Skin of body (tissue), 2 donors: ENCODE data around the gene RHEX. TPM values are rescaled to one million over a fixed set of nuclear protein-coding genes. Genes with fewer than 3 reads are reported as not detected.

Experiments used
- small RNA-seq: library from RNA; depleted of rRNA; stranded (forward); fragments of <200 nt; gene quantifications from one replicate; pipeline ENCODE3, GENCODE V24; 2014; ENCODE audit warnings: low replicate concordance
- total RNA-seq: library from RNA; depleted of rRNA; stranded (reverse); fragments of >200 nt; gene quantifications from one replicate; pipeline ENCODE4 v1.2.3, GENCODE V29; 2014

Gene RHEX
- total RNA-seq, 1 donor from 2014 or later = 5.5 TPM

Small RNA genes lying within 50 kb of the gene (small RNA-seq; reads per million reads assigned to genes)
- not detected for gene RF00271

Other genes starting within 250 kb of the RHEX start
- gene SLC41A1, start 240.0 kb upstream of the RHEX start, total RNA-seq = 7.6 TPM
- 0.39 TPM for gene PM20D1, start 203.0 kb upstream of the RHEX start, total RNA-seq
- gene SLC26A9, start 109.7 kb upstream of the RHEX start, total RNA-seq = 0.20 TPM
- gene RAB7B, start 49.8 kb upstream of the RHEX start, total RNA-seq = 17.2 TPM
- gene CTSE, start 29.3 kb upstream of the RHEX start, total RNA-seq = 0.20 TPM
- gene AVPR1B, start 64.2 kb downstream of the RHEX start, total RNA-seq = not detected
- 2.8 TPM for gene FAM72A, start 149.7 kb downstream of the RHEX start, total RNA-seq
- gene SRGAP2, start 150.4 kb downstream of the RHEX start, total RNA-seq = 63.4 TPM